Breast epithelium (tissue), 3 donors: ENCODE measurements around the gene GPC5.

Source experiments
- CTCF ChIP-seq, 3 donors: fragments of 450-650 bp; IDR thresholded peaks; one replicate each; pipeline ENCODE4 v1.5.1; 2016 to 2017; ENCODE audit warnings: antibody characterized with exemption in 3 of 3, mild to moderate bottlenecking in 3 of 3, moderate library complexity in 3 of 3
- POLR2A ChIP-seq: fragments of 450-650 bp; IDR thresholded peaks from one replicate; pipeline ENCODE4 v1.6.1; 2016; ENCODE audit warnings: antibody characterized with exemption, mild to moderate bottlenecking, moderate library complexity
- POLR2AphosphoS5 ChIP-seq, 3 donors: sonication (generic); formaldehyde crosslinking; IDR thresholded peaks; one replicate each; pipeline ENCODE4 v1.6.1; 2017; ENCODE audit warnings: antibody characterized with exemption in 3 of 3

GRCh38 chr13:92158346-92158745, 759.9 kb downstream of the GPC5 start:
- TF ChIP-seq CTCF (IDR thresholded peaks at IDR 0.05), result no peak
- TF ChIP-seq POLR2AphosphoS5 (IDR thresholded peaks at IDR 0.05), result no peak
- TF ChIP-seq POLR2A, result no peak
